NCI-H1417 treated with DMSO at 0.1 percent for 48 hours (cell line): Measurements from ENCODE around the gene DPYSL4.

ENCODE experiments used
- DNase-seq: peaks from one replicate; lab custom pipeline; 2025; lab: John Stamatoyannopoulos, UW

The DPYSL4 gene

DNA sequence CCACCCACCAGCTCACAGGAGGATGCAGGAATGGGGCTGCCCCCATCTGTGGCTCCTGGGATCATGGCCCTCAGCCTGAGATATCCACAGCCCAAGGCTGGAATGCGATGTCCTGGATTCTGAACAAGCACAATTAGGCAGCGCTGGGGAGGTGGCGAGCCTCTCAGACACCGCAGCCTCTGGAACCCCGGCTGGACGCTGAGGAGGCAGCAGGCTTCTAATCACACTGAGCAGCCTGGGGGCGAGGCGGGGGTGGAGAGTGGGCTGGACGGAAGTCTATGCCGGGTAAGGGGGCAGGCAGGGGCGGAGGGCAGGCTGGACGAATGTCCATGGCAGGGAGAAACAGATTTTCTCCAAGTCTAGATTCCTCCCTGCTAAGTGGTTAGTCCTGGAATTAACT, 56.4 kb downstream of the DPYSL4 start:
- no peak for DNase-seq

- no peak for DNase-seq
Observed at GRCh38 chr10:132243626-132244025, 56.9 kb downstream of the DPYSL4 start.

- DNase-seq = no peak
Observed at GRCh38 chr10:132245056-132245455, 58.3 kb downstream of the DPYSL4 start.

DNA sequence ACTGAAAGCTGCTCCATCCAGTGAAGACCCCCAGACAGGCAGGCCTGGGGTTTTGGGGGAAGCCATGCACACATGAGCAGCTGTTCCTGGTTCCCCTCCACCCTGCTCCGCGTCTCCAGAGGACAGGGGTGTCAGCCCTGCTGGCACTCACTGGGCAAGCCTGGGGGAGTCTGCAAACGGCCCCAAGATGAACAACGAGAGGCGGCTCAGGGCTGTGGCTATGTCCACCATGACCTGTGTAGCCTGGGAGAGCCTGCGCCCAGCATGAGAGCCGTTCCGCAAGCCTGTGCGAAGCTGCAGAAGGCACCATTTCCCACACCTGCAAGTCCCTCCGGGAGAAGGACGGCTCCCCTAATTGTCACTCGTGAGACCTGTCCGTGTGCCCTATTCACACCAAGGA, 59.5 kb downstream of the DPYSL4 start:
- no peak for DNase-seq

- no peak for DNase-seq
Observed at GRCh38 chr10:132247943-132248342, 61.2 kb downstream of the DPYSL4 start.

- peak; percentile 1 for DNase-seq
Observed at GRCh38 chr10:132248455-132249225, 61.9 kb downstream of the DPYSL4 start.

- no peak for DNase-seq
Observed at GRCh38 chr10:132249226-132249724, 62.5 kb downstream of the DPYSL4 start.

- DNase-seq = no peak
Observed at GRCh38 chr10:132249824-132250375, 63.2 kb downstream of the DPYSL4 start.

DNA sequence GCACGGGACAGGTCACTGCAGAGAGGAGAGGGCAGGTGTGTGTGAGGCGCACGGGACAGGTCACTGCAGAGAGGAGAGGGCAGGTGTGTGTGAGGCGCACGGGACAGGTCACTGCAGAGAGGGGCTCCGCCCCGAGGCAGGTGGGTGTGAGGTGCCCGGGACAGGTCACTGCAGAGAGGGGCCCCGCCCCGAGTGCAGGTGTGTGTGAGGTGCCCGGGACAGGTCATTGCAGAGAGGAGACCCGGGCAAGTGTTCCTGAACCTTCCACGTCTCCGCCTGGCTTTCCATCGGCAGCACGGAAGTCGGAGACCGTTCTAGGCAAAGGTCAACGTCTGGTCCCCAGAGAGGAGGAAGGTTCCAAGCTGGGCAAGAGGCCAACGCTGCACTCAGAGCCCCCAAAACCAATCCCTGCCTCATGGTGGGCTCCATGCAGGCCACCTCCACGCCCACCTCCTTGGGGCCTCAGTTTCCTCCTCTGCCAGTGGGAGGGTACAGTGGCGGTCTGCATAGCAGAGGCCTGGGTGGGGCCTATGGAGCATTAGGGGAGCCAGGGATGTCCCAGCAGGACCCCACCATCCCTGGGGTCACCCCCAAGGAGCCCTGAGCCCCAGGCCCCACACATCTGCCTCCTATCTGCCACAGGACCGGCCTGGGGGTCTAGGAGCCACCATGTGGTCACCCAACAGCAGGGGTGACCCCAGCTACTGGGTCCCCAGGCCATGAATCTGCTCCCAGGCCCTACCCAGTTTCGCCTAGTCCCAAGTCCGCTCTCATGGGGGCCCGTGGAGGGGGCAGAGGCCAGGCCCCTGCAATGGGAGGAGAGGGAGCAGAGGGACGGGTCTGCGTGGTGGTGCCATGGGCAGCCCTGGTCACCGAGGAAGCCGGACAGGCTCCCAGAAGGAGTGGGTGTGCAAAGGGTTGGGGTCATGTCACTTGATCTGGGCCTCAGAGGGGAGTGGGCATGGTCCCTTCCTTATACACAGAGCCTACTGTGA, 64.0 kb downstream of the DPYSL4 start:
- DNase-seq = no peak

GRCh38 chr10:132251928-132252327, 65.2 kb downstream of the DPYSL4 start:
- no peak for DNase-seq

- no peak for DNase-seq
Observed at GRCh38 chr10:132252412-132252811, 65.7 kb downstream of the DPYSL4 start.

- no peak for DNase-seq
Observed at GRCh38 chr10:132253092-132253687, 66.4 kb downstream of the DPYSL4 start.

DNA sequence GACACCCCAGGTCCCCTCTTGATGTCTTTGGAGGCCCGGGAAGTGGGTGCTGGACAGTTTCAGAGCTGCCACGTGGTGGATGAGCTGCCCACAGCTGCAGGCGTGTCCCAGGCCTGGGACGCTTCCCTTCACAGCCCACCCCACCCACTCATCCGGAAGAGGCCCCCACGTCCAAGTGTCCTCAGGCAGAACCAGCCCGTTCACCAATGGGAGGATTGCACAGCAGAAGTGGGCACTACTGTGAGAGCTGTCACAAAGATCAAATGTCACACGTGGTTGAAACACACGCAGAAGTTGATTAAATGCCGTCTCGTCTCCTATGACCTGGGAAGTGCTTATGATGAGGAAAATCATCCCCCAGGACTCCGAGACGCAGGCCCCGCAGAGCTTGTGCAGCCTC, 68.1 kb downstream of the DPYSL4 start:
- DNase-seq = no peak
